DND-41 (cell line): ENCODE results near the gene SPCS2.

Experiments
- EZH2 ChIP-seq: IDR thresholded peaks from 3 replicates; pipeline ENCODE4 v1.6.1; 2012; ENCODE audit warnings: borderline replicate concordance, low read depth, mild to moderate bottlenecking, moderate library complexity, low read length, inconsistent platforms; ENCODE audit not compliant: severe bottlenecking
- TF ChIP-seq, protein P1 (sequence below): IDR thresholded peaks from 2 replicates; pipeline ENCODE4 v1.5.1; 2012; ENCODE audit warnings: borderline replicate concordance, low read length, moderate library complexity, mild to moderate bottlenecking; ENCODE audit not compliant: poor library complexity, severe bottlenecking; ENCODE audit errors: extremely low read depth

DNA sequence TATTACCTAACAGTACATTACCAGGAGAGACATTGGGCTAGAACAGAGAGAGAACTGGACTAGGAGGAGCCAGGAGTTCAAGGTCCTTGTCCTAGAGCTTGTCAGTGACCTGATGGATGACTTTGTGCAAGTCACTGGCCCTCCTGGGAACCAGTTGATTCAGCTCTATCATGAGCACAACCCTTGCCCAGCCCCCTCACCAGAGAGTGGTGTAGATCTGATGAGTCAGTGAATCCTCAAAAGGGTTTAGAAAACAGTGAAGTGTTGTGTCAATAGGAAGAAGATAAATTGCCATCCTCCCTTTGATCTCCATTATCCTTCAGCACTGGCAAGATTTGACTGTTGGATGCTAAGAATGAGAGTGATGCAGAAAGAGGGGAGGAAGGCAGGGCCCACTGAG, 64.0 kb downstream of the SPCS2 start:
- TF ChIP-seq, protein P1, sequence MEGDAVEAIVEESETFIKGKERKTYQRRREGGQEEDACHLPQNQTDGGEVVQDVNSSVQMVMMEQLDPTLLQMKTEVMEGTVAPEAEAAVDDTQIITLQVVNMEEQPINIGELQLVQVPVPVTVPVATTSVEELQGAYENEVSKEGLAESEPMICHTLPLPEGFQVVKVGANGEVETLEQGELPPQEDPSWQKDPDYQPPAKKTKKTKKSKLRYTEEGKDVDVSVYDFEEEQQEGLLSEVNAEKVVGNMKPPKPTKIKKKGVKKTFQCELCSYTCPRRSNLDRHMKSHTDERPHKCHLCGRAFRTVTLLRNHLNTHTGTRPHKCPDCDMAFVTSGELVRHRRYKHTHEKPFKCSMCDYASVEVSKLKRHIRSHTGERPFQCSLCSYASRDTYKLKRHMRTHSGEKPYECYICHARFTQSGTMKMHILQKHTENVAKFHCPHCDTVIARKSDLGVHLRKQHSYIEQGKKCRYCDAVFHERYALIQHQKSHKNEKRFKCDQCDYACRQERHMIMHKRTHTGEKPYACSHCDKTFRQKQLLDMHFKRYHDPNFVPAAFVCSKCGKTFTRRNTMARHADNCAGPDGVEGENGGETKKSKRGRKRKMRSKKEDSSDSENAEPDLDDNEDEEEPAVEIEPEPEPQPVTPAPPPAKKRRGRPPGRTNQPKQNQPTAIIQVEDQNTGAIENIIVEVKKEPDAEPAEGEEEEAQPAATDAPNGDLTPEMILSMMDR: no peak
- TF ChIP-seq EZH2: no peak
